Activated T-helper 1 cell treated with anti-CD3 and anti-CD28 coated beads, Interleukin-12 subunit alpha, Interleukin-12 subunit beta, Interleukin-2, Interleukin-4 antibody, amounts not matched to agents 30 ng/mL and 10 ng/mL and 1 ng/mL, durations not matched to agents 14 hours and 24 hours and 36 hours (primary cell): ENCODE results near the gene KRTAP5-3. TPM values are rescaled to one million over a fixed set of nuclear protein-coding genes. Genes with fewer than 3 reads are reported as not detected.
"Not testable (repeated sequence)": the region's sequence is repeated elsewhere in the genome, so short reads cannot be mapped to it uniquely, and the experiment has no call there.

Experiments
- DNase-seq: peaks from one replicate; pipeline ENCODE4 v3.0.0; 2021; ENCODE audit warnings: low spot score
- H3K27ac Mint-ChIP-seq: one replicate; pipeline ENCODE4 v1.8.0; 2021; ENCODE audit warnings: mild to moderate bottlenecking, mixed read lengths
- H3K27me3 Mint-ChIP-seq: one replicate; pipeline ENCODE4 v1.8.0; 2022; ENCODE audit warnings: mild to moderate bottlenecking, moderate library complexity, mixed read lengths; ENCODE audit not compliant: insufficient read depth
- H3K36me3 Mint-ChIP-seq: one replicate; pipeline ENCODE4 v1.8.0; 2021; ENCODE audit warnings: low read depth, mixed read lengths
- H3K4me1 Mint-ChIP-seq: one replicate; pipeline ENCODE4 v1.8.0; 2021; ENCODE audit warnings: low read depth, mixed read lengths
- H3K4me3 Mint-ChIP-seq: one replicate; pipeline ENCODE4 v1.8.0; 2021; ENCODE audit warnings: mild to moderate bottlenecking, moderate library complexity, mixed read lengths
- H3K9me3 Mint-ChIP-seq: one replicate; pipeline ENCODE4 v1.8.0; 2021; ENCODE audit warnings: mixed read lengths
- intact Hi-C: fragments of 100-400 bp; cut with micrococcal nuclease; formaldehyde crosslinking; loops from one replicate; pipeline ENCODE4 v1.15.1; 2024
- total RNA-seq: library from RNA; stranded (reverse); gene quantifications from 2 replicates; pipeline ENCODE4 v1.2.3, GENCODE V29; 2022

The KRTAP5-3 gene
- total RNA-seq, 1 donor from 2014 or later = not detected

DNA sequence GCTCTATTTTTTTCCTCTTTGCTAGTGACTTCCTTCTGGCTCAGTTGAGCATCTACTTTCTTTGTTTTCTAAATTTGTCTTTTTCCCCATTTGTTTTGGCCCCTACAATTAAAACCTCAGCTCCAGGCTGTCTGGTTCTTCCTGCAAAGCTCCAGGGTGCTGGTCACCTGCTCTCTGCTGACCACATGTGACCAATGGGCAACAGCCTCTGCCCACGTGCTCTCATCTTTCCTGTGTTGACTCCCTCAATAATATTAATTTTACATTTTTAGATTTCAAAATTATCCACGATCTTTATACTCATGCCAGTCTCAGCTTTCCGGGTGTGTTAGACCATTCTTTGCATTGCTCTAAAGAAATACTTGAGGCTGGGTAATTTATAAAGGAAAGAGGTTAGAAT is 9.9 kb downstream of the KRTAP5-3 start:
- intact Hi-C loops, H3K4me3 Mint-ChIP-seq, H3K9me3 Mint-ChIP-seq, H3K36me3 Mint-ChIP-seq, DNase-seq, H3K27ac Mint-ChIP-seq, H3K4me1 Mint-ChIP-seq: not testable (repeated sequence)
- H3K27me3 Mint-ChIP-seq = peaks cover 46% of the 10 kb centered on the region

DNA sequence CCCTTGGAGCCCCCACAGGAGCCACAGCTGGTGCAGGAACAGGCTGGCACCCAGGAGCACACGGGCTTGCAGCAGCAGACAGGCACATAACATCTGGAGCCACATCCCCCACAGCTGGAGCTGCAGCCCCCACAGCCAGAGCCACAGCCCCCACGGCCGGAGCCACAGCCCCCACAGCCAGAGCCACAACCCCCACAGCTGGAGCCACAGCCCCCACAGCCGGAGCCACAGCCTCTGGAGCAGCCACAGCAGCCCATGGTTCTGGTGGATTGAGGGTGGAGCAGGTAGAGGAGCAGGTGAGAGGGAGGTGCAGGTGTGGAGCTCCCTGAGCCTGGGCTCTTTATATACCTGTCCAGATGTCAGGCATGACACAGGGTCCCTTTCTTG is 10.3 kb downstream of the KRTAP5-3 start, which contains the start of gene KRTAP5-2:
KRTAP5-2 (minus strand) TSS at position 301 of the 387 bp plus-strand sequence; CDS start at position 257, 44 bp downstream.
- H3K4me1 Mint-ChIP-seq = no peaks in the 10 kb centered on the region
- intact Hi-C loops = no loop called here
- H3K4me3 Mint-ChIP-seq = no peak within 1 kb of the TSS
- DNase-seq = no peak
- peaks cover 46% of the 10 kb centered on the region for H3K27me3 Mint-ChIP-seq
- no peaks in the 10 kb centered on the region for H3K9me3 Mint-ChIP-seq
- H3K27ac Mint-ChIP-seq = no peak within 1 kb of the TSS
- H3K36me3 Mint-ChIP-seq = no peaks in the 10 kb centered on the region

DNA sequence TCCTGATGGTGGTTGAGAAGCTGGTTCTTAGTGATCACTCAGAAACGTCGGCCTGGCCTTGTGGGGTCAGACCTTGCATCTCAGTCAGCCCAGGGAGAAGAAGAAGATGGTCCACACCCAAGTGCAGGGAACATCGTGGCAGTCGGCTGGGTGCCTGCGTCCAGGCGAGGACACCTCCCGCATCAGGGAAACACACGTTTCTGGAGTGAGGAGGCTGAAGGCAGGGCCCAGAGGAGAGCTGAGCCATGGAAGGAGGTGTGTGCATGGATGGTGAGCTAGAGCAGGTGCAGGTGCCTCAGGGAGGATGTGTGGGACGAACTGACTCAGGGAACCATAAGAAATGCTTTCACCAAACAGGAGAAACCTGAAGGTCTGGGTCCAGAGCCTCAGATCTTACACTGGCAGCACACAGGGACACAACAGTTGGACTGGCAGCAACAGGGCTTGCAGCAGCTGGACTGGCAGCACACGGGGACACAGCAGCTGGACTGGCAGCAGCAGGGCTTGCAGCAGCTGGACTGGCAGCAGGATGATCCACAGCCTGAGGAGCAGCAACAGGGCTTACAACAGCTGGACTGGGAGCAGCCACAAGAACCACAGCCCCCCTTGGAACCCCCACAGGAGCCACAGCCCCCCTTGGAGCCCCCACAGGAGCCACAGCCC is 10.8 kb downstream of the KRTAP5-3 start:
- intact Hi-C loops = no loop called here
- no peaks in the 10 kb centered on the region for H3K36me3 Mint-ChIP-seq
- DNase-seq = no peak
- no peaks in the 10 kb centered on the region for H3K4me1 Mint-ChIP-seq
- H3K9me3 Mint-ChIP-seq = no peaks in the 10 kb centered on the region
- H3K27ac Mint-ChIP-seq = no peak overlapping the region
- peaks cover 47% of the 10 kb centered on the region for H3K27me3 Mint-ChIP-seq
- H3K4me3 Mint-ChIP-seq = no peak overlapping the region

DNA sequence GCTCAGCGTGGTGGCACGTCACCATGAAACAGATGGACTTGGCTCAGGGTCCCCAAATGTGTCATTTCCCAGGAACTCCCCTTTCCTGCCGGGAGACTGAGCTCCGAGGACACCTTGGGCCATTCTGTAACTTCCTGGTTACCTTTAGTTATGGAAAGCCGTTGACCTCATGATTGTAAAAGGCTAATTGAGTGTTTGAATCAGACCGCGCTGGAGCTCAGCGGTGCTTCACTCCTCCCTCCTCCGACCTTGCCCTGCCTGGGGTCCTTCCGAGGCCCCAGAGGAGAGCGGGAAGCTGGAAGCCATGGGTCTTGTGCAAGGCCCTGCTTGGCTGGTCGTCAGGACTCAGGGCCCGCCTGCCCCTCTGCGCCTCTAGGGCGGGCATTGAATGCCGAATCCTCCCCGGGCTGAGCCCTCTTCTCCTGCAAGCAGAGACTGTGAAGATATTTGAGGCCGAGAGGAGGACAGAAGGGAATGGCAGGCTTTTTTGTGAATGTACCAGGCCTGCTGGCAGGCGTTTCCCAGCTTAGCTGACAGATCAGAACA is 11.6 kb downstream of the KRTAP5-3 start:
- DNase-seq, H3K9me3 Mint-ChIP-seq, H3K36me3 Mint-ChIP-seq, intact Hi-C loops, H3K4me3 Mint-ChIP-seq, H3K27ac Mint-ChIP-seq, H3K4me1 Mint-ChIP-seq: not testable (repeated sequence)
- H3K27me3 Mint-ChIP-seq = peaks cover 48% of the 10 kb centered on the region

DNA sequence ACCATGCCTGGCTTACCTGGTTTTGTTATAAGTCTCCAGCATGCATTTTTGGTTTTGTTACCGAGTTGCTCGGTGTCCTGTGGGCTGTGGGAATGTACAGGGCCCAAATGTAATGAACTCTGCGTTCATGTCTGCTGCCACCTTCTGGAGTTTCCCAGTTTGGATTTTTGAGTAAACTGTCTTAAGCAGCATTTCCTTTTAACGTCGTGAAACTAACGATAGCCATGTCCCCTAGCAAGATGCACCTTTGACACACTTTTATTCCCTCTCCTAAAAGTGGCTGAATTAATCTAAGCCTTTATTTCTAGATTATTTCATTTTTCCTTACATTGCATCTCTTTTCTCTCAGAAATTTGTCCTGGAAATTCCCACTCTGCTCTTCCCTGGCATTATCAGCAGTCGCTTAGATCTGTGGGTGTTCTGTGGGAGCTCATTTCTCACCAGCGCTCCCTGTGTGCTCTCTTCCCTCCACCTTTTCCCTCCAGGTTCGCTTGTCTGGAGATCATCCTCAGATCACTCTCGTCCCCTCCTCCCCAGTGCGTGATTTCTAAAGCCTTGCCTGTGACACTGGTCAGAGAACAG is 12.2 kb downstream of the KRTAP5-3 start:
- intact Hi-C loops, H3K27ac Mint-ChIP-seq, H3K36me3 Mint-ChIP-seq, H3K9me3 Mint-ChIP-seq, H3K4me1 Mint-ChIP-seq, H3K4me3 Mint-ChIP-seq, DNase-seq: not testable (repeated sequence)
- H3K27me3 Mint-ChIP-seq = peaks cover 48% of the 10 kb centered on the region

DNA sequence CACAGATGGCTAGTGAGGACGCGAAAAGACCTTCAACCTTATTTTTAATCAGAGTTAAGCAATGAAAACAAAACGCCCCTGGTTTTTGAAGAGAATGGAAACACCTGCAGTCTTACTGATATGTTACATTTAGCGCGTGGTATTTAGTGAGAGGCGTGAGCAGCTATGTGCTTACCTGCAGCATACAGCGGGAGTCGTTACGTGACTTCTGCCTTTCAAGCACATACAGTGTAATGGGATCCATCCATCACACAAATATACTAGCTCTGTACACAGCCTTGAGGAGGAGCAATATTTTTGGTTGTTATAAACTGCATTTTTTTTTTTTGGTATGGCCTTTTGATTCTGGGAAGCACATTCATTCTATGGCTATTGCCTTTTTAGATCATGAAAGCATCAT is 15.6 kb downstream of the KRTAP5-3 start:
- H3K36me3 Mint-ChIP-seq = no peaks in the 10 kb centered on the region
- no peak for DNase-seq
- H3K9me3 Mint-ChIP-seq = peaks cover 5% of the 10 kb centered on the region
- peaks cover 27% of the 10 kb centered on the region for H3K27me3 Mint-ChIP-seq
- intact Hi-C loops = no loop called here
- no peak overlapping the region for H3K27ac Mint-ChIP-seq
- H3K4me1 Mint-ChIP-seq = peaks cover 6% of the 10 kb centered on the region
- H3K4me3 Mint-ChIP-seq = no peak overlapping the region

DNA sequence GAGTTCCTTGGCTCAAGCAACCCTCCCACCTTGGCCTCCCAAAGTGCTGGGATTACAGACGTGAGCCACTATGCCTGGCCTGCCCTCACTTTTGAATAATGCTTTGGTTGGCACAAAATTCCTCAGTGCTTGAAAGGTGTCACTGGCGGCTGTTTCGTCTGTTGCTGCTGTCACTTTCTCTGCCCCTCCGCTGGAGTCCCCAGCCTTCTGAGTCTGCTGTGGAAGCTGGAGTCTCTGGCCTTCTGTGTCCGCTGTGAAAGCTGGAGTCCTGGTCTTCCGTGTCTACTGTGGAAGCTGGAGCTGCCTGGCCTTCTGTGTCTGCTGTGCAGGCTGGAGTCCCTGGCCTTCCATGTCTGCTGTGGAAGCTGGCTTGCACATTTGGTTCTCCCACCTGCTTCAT is 18.3 kb downstream of the KRTAP5-3 start:
- intact Hi-C loops = no loop called here

DNA sequence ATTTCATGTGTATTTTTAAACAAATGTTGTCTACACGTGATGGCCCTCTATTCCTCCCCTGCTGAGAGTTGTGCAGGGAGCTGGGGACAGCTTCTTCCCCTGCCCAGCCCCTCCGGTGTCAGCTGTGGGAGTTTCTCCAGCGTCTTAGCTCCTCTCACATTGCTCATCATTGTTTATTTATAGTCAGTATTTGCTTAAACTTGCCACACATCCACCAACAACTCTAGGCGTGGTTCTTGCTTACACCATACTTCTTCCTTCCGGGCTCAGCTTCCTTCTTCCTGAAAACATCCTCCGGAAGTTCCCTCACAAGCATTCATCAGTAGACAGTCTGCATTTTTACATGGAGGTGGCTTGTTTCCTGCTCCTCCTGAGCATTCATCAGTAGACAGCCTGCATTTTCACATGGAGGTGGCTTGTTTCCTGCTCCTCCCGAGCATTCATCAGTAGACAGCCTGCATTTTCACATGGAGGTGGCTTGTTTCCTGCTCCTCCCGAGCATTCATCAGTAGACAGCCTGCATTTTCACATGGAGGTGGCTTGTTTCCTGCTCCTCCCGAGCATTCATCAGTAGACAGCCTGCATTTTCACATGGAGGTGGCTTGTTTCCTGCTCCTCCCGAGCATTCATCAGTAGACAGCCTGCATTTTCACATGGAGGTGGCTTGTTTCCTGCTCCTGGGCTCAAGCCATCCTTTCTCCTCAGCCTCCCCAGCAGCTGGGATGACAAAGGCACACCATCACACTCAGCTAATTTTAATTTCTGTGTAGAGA is 18.9 kb downstream of the KRTAP5-3 start:
- Mint-ChIP-seq H3K27me3 (peaks cover 12% of the 10 kb centered on the region), H3K4me3 (peak overlapping the region; percentile 3), H3K27ac (peak overlapping the region; percentile 2)
- H3K36me3 Mint-ChIP-seq, H3K9me3 Mint-ChIP-seq, DNase-seq, H3K4me1 Mint-ChIP-seq, intact Hi-C loops: not testable (repeated sequence)

More for the DNA sequence above, 18.3 kb downstream of the KRTAP5-3 start:
- peaks cover 6% of the 10 kb centered on the region for H3K4me1 Mint-ChIP-seq
- H3K27me3 Mint-ChIP-seq = peaks cover 18% of the 10 kb centered on the region
- H3K9me3 Mint-ChIP-seq = peaks cover 5% of the 10 kb centered on the region
- H3K36me3 Mint-ChIP-seq = no peaks in the 10 kb centered on the region
- DNase-seq = no peak
- peak overlapping the region; percentile 23 for H3K27ac Mint-ChIP-seq
- H3K4me3 Mint-ChIP-seq = no peak overlapping the region

DNA sequence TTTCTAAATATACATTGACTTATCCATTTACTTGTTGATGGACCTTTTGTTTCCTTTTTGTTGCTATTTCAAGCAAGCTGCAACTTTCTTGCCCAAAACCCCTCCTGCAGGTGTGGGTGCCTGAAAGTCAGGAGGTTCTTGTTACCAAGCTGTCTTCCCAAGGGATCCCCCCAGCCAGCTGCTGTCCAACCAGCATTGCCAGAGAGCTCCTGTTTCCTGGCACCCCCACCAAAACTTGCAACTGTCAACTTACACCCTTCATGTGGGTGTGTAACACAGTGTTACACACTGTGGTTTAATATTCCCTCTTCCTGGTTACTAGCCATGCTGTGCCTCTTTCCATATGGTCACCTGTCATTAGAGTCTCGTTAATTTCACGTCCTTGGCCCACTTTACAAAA is 21.6 kb downstream of the KRTAP5-3 start:
- H3K27ac Mint-ChIP-seq = no peak overlapping the region
- no peaks in the 10 kb centered on the region for H3K36me3 Mint-ChIP-seq
- peaks cover 5% of the 10 kb centered on the region for H3K9me3 Mint-ChIP-seq
- no peak overlapping the region for H3K4me3 Mint-ChIP-seq
- intact Hi-C loops = no loop called here
- H3K27me3 Mint-ChIP-seq = no peaks in the 10 kb centered on the region
- H3K4me1 Mint-ChIP-seq = peaks cover 6% of the 10 kb centered on the region
- no peak for DNase-seq

DNA sequence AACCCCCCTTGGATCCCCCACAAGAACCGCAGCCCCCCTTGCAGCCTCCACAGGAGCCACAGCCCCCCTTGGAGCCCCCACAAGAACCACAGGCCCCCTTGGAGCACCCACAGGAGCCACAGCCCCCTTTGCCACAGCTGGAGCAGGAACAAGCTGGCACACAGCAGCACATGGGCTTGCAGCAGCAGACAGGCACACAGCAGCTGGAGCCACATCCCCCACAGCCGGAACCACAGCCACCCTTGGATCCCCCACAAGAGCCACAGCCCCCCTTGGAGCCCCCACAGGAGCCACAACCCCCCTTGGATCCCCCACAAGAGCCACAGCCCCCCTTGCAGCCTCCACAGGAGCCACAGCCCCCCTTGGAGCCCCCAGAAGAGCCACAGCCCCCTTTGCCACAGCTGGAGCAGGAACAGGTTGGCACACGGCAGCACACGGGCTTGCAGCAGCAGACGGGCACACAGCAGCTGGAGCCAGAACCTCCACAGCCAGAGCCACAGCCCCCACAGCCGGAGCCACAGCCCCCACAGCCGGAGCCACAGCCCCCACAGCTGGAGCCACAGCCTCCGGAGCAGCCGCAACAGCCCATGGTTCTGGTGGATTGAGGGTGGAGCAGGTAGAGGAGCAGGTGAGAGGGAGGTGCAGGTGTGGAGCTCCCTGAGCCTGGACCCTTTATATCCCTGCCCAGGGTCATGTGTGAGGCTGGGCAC is 23.4 kb downstream of the KRTAP5-3 start, which contains the start of gene KRTAP5-1:
KRTAP5-1 (minus strand) TSS at position 623 of the 710 bp plus-strand sequence; CDS start at position 589, 34 bp downstream.
- H3K4me3 Mint-ChIP-seq, intact Hi-C loops, H3K27me3 Mint-ChIP-seq, H3K4me1 Mint-ChIP-seq, H3K27ac Mint-ChIP-seq, DNase-seq, H3K9me3 Mint-ChIP-seq, H3K36me3 Mint-ChIP-seq: not testable (repeated sequence)

DNA sequence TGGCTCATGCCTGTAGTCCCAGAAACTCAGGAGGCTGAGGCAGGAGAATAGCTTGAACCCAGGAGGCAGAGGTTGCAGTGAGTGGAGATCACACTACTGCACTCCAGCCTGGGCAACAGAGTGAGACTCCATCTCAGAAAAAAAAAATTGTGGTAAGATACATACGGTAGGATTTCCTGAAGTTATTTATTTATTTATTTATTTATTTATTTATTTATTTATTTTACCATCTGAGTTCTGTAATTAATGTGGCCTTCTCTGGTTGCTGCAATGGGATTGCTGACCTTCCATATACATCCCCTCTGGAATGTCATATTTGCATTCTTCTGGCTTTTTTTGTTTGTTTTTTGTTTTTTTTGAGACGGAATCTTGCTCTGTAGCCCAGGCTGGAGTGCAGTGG is 25.4 kb downstream of the KRTAP5-3 start:
- intact Hi-C loops, H3K27ac Mint-ChIP-seq, H3K27me3 Mint-ChIP-seq, H3K36me3 Mint-ChIP-seq, H3K4me3 Mint-ChIP-seq, H3K9me3 Mint-ChIP-seq, DNase-seq, H3K4me1 Mint-ChIP-seq: not testable (repeated sequence)

DNA sequence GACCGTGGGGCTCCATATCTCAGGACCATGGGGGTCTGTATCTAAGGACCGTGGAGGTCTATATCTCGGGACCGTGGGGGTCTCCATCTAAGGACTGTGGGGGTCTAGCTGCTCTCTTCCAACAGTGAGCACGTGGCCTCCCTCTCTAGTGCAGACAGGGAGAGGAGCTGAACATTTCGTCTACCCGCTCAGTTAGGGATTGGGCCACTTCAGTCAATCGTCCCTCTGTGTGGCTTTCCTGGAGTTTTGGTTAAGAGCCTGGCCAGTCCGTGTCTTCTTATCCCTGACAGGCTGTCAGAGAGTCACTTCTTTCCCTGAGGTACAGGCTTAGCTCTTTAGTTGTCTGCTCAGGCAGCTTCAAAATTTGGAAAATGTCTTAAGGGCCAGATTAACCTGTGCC is 26.3 kb downstream of the KRTAP5-3 start:
- intact Hi-C loops = no loop called here
- Mint-ChIP-seq H3K4me1 (no peaks in the 10 kb centered on the region), H3K27me3 (no peaks in the 10 kb centered on the region), H3K36me3 (no peaks in the 10 kb centered on the region), H3K9me3 (peaks cover 10% of the 10 kb centered on the region), H3K4me3 (no peak overlapping the region), H3K27ac (no peak overlapping the region)
- no peak for DNase-seq
